Heart left ventricle (tissue), 16 donors: ENCODE measurements around the gene CRMP1. TPM values are rescaled to one million over a fixed set of nuclear protein-coding genes. Genes with fewer than 3 reads are reported as not detected.

Source experiments
- ATAC-seq, 4 donors: fragments of 200-7000 bp; cut with Tn5 transposase; one replicate each; pipeline ENCODE4 v1.9.1; 2020 to 2022; ENCODE audit warnings: moderate library complexity in 4 of 4, mild to moderate bottlenecking in 3 of 4, moderate number of reproducible peaks in 1 of 4
- DNase-seq, 5 donors: peaks; one replicate each; pipeline ENCODE4 v3.0.0-alpha.2; 2020
- H3K27ac ChIP-seq, 12 donors: fragments of 200-600 bp; sonication (generic) in 4 of 12; one replicate each; pipeline versions ENCODE4 v1.5.0 to v1.8.0; 2016 to 2022; ENCODE audit warnings: mild to moderate bottlenecking in 2 of 12
- H3K27me3 ChIP-seq, 9 donors: fragments of 200-600 bp; sonication (generic) in 2 of 9; one replicate each; pipeline versions ENCODE4 v1.5.1 to v1.8.0; 2016 to 2022; ENCODE audit warnings: mild to moderate bottlenecking in 3 of 9
- H3K36me3 ChIP-seq, 9 donors: fragments of 200-600 bp; sonication (generic) in 2 of 9; one replicate each; pipeline versions ENCODE4 v1.5.0 to v1.8.0; 2018 to 2022; ENCODE audit warnings: mild to moderate bottlenecking in 2 of 9
- H3K4me1 ChIP-seq, 12 donors: fragments of 200-600 bp; sonication (generic) in 4 of 12; one replicate each; pipeline versions ENCODE4 v1.5.0 to v1.8.0; 2016 to 2022; ENCODE audit warnings: mild to moderate bottlenecking in 3 of 12
- H3K4me3 ChIP-seq, 12 donors: fragments of 200-600 bp; sonication (generic) in 4 of 12; one replicate each; pipeline versions ENCODE4 v1.5.0 to v1.8.0; 2017 to 2022; ENCODE audit warnings: mild to moderate bottlenecking in 9 of 12, moderate library complexity in 4 of 12
- H3K9me3 ChIP-seq, 12 donors: fragments of 200-600 bp; sonication (generic) in 4 of 12; one replicate each; pipeline versions ENCODE4 v1.5.0 to v1.8.0; 2016 to 2022; ENCODE audit warnings: mild to moderate bottlenecking in 1 of 12
- CTCF ChIP-seq, 12 donors: fragments of 200-600 bp; sonication (generic) in 4 of 12; IDR thresholded peaks; one replicate each; pipeline versions ENCODE4 v1.5.0 to v1.8.0; 2018 to 2022; ENCODE audit warnings: antibody characterized with exemption in 12 of 12, mild to moderate bottlenecking in 5 of 12
- POLR2A ChIP-seq, 2 donors: fragments of 450-650 bp; IDR thresholded peaks; one replicate each; pipeline ENCODE4 v1.6.1; 2017; ENCODE audit warnings: antibody characterized with exemption in 2 of 2, mild to moderate bottlenecking in 2 of 2, moderate library complexity in 2 of 2
- WGBS, 4 donors: extraction: QIAGEN DNeasy Blood & Tissue Kit in 2 of 4; methylation state at CpG; one replicate each; pipeline versions ENCODE4 v1.1.5 to v1.1.7; 2013 to 2018; 5-methylcytosine and 5-hydroxymethylcytosine counted together
- intact Hi-C, 10 donors: fragments of 100-400 bp; cut with DNase I; formaldehyde crosslinking; loops; one replicate each; pipeline versions ENCODE4 v1.11.1 to v1.14.2; 2022
- polyA plus RNA-seq, 2 donors: library from polyadenylated mRNA; stranded (reverse); fragments of 200-250 nt; gene quantifications; one replicate each; pipeline ENCODE4 v1.2.3, GENCODE V29; 2013
- total RNA-seq, 9 donors: library from RNA; depleted of rRNA in 2 of 9; stranded (reverse); fragments of >200 nt in 2 of 9; fragmentation: NEBNext Ultra II Directional in 3 of 9; extraction: Animal tissue kit (Norgen Biotek cat#: 25700) in 3 of 9; gene quantifications; one replicate each; pipeline versions ENCODE4 v1.1.0 to v1.2.4, GENCODE V29; 2016 to 2023
- donor health status: ischemic (EF 13 %, LVEDD 7.1; RV severe dilation, severe dysfunction).
- donor health status: healthy with polysubstance abuse.
- donor health status: DM: no; HTN: yes; CAD: no.
- donor health status: DM: no; HTN: no; CAD: no.
- donor health status: ischemic (EF 25% LVEDD 6.9; RV normal size, moderate dysfunction).
- donor health status: ischemic (EF 25% LVEDD 5.7; RV mildly dilated, moderate dysfunction).
- donor health status: healthy.
- donor health status: DM: yes; HTN: yes; CAD: no.
- donor health status: ischemic (EF 35%, LVEDD 5.7; RV mildly dilated, moderate dysfunction).
- donor health status: nonischemic (EF 11% LVEDD 7.7; RV severe dilation, severe dysfunction).
- donor health status: DM: yes; HTN: yes; CAD: no.
- donor health status: PGD.
- donor health status: ischemic (EF 29% LVEDD 5.4; RV normal size, mild dysfunction).
- donor health status: nonischemic (EF 23%, LVEDD 6.1; RV moderate dilation, normal function).

Gene CRMP1
- total and polyA plus RNA-seq, 11 donors = 0.34 to 2.4 (median 0.93) TPM

GRCh38 chr4:5927747-5928146 is 34.9 kb upstream of the CRMP1 start:
- Histone ChIP-seq H3K36me3 (no peaks in the 10 kb centered on the region), H3K4me1 (no peaks in the 10 kb centered on the region), H3K27me3 (peaks cover 0 to 66% (median 10%) of the 10 kb centered on the region in 9 donors), H3K4me3 (no peak overlapping the region), H3K9me3 (no peaks in the 10 kb centered on the region), H3K27ac (no peak overlapping the region)
- no peak for DNase-seq
- intact Hi-C loops = no loop called here
- 66 to 88% (median 76%) methylated on average over 4 of the region's 4 CpGs for WGBS, 4 donors
- no peak for TF ChIP-seq POLR2A (IDR thresholded peaks at IDR 0.05)
- no peak for TF ChIP-seq CTCF (IDR thresholded peaks at IDR 0.05)
- ATAC-seq = no peak

GRCh38 chr4:5927116-5927515 is 34.2 kb upstream of the CRMP1 start:
- TF ChIP-seq POLR2A (IDR thresholded peaks at IDR 0.05) (no peak), CTCF (IDR thresholded peaks at IDR 0.05) (no peak)
- Histone ChIP-seq H3K4me3 (no peak overlapping the region), H3K36me3 (no peaks in the 10 kb centered on the region), H3K9me3 (no peaks in the 10 kb centered on the region), H3K27me3 (peaks cover 0 to 66% (median 7%) of the 10 kb centered on the region in 9 donors), H3K27ac (no peak overlapping the region), H3K4me1 (no peaks in the 10 kb centered on the region)
- WGBS, 4 donors = 77 to 85% (median 82%) methylated on average over 3 of the region's 3 CpGs
- DNase-seq = no peak
- ATAC-seq = no peak
- intact Hi-C loops = no loop called here

- no peaks in the 10 kb centered on the region for H3K9me3 ChIP-seq
- no peak overlapping the region for H3K4me3 ChIP-seq
- H3K36me3 ChIP-seq = no peaks in the 10 kb centered on the region
- 59 to 67% (median 64%) methylated on average over 7 of the region's 7 CpGs for WGBS, 4 donors
- H3K4me1 ChIP-seq = no peaks in the 10 kb centered on the region
- H3K27me3 ChIP-seq = peaks cover 0 to 69% (median 7%) of the 10 kb centered on the region in 9 donors
- no peak for DNase-seq
- no peak overlapping the region for H3K27ac ChIP-seq
- intact Hi-C loops = no loop called here
- TF ChIP-seq CTCF (IDR thresholded peaks at IDR 0.05) (no peak), POLR2A (IDR thresholded peaks at IDR 0.05) (no peak)
- no peak for ATAC-seq
Measured at GRCh38 chr4:5926598-5926997, 33.7 kb upstream of the CRMP1 start.

GRCh38 chr4:5925419-5926200 is 32.7 kb upstream of the CRMP1 start:
- TF ChIP-seq POLR2A (IDR thresholded peaks at IDR 0.05) = no peak
- no peak for TF ChIP-seq CTCF (IDR thresholded peaks at IDR 0.05)
- H3K36me3 ChIP-seq = no peaks in the 10 kb centered on the region
- no peaks in the 10 kb centered on the region for H3K9me3 ChIP-seq
- peaks cover 0 to 66% (median 7%) of the 10 kb centered on the region in 9 donors for H3K27me3 ChIP-seq
- no peak overlapping the region for H3K27ac ChIP-seq
- intact Hi-C loops = no loop called here
- H3K4me1 ChIP-seq = no peaks in the 10 kb centered on the region
- ATAC-seq = no peak
- H3K4me3 ChIP-seq = no peak overlapping the region
- 75 to 82% (median 79%) methylated on average over 14 to 16 of the region's 16 CpGs for WGBS, 4 donors
- DNase-seq = no peak
